Right renal cortex interstitium (tissue), 3 donors: ENCODE results near the gene PPP1R12B. TPM values are rescaled to one million over a fixed set of nuclear protein-coding genes. Genes with fewer than 3 reads are reported as not detected.
"Not testable (repeated sequence)": the region's sequence is repeated elsewhere in the genome, so short reads cannot be mapped to it uniquely, and the experiment has no call there.

Experiments used
- DNase-seq, 3 donors: peaks; one replicate each; pipeline ENCODE4 v3.0.0-alpha.2; 2013; ENCODE audit warnings: low read depth in 3 of 3, low spot score in 2 of 3
- polyA plus RNA-seq, 3 donors: library from polyadenylated mRNA; unstranded; fragments of 120-200 nt; gene quantifications; one replicate each; pipeline ENCODE4 v1.2.1, GENCODE V29; 2013; ENCODE audit not compliant: insufficient read length in 3 of 3

Gene PPP1R12B
- polyA plus RNA-seq, 3 donors = 13.0 to 16.0 (median 15.6) TPM

GRCh38 chr1:202438393-202439174, 90.1 kb downstream of the PPP1R12B start:
- no peak for DNase-seq

- no peak for DNase-seq
These were observed 90.8 kb downstream of the PPP1R12B start for GRCh38 chr1:202439308-202439707.

GRCh38 chr1:202448140-202448539, 99.6 kb downstream of the PPP1R12B start:
- DNase-seq = not testable (repeated sequence)

GRCh38 chr1:202451641-202452040, 103.1 kb downstream of the PPP1R12B start:
- DNase-seq = not testable (repeated sequence)

- DNase-seq = no peak
These were observed 104.0 kb downstream of the PPP1R12B start for GRCh38 chr1:202452508-202452907.

GRCh38 chr1:202456372-202457169, 108.1 kb downstream of the PPP1R12B start:
- not testable (repeated sequence) for DNase-seq

GRCh38 chr1:202458651-202459050, 110.2 kb downstream of the PPP1R12B start:
- not testable (repeated sequence) for DNase-seq

GRCh38 chr1:202459470-202460142, 111.1 kb downstream of the PPP1R12B start:
- not testable (repeated sequence) for DNase-seq

GRCh38 chr1:202460143-202460495, 111.6 kb downstream of the PPP1R12B start:
- DNase-seq = not testable (repeated sequence)

- DNase-seq = no peak
These were observed 114.0 kb downstream of the PPP1R12B start for GRCh38 chr1:202462342-202463076.

GRCh38 chr1:202464153-202464742, 115.7 kb downstream of the PPP1R12B start:
- peak in 2 of 3 donors; percentile 2 to 10 for DNase-seq

GRCh38 chr1:202465644-202466270, 117.3 kb downstream of the PPP1R12B start:
- DNase-seq = not testable (repeated sequence)

- not testable (repeated sequence) for DNase-seq
These were observed 117.8 kb downstream of the PPP1R12B start for GRCh38 chr1:202466339-202466738.

- DNase-seq = not testable (repeated sequence)
These were observed 118.9 kb downstream of the PPP1R12B start for GRCh38 chr1:202467381-202467780.

- DNase-seq = not testable (repeated sequence)
These were observed 120.2 kb downstream of the PPP1R12B start for GRCh38 chr1:202468695-202469094.

- not testable (repeated sequence) for DNase-seq
These were observed 120.6 kb downstream of the PPP1R12B start for GRCh38 chr1:202469123-202469522.

- DNase-seq = no peak
These were observed 122.7 kb downstream of the PPP1R12B start for GRCh38 chr1:202471246-202471645.

GRCh38 chr1:202472347-202473124, 124.0 kb downstream of the PPP1R12B start:
- not testable (repeated sequence) for DNase-seq
